Thyroid gland (tissue), 4 donors: ENCODE measurements around the gene CRYGC. TPM values are rescaled to one million over a fixed set of nuclear protein-coding genes. Genes with fewer than 3 reads are reported as not detected.

Experiments
- DNase-seq, 2 donors: peaks; one replicate each; pipeline ENCODE4 v3.0.0-alpha.2; 2019
- H3K27ac ChIP-seq, 3 donors: fragments of 200-600 bp; sonication (generic); 1 replicate in 2 of 3; 2 replicates in 1 of 3; pipeline ENCODE4 v1.5.1; 2016 to 2019; ENCODE audit warnings: mild to moderate bottlenecking in 1 of 3, moderate library complexity in 1 of 3
- H3K27me3 ChIP-seq: fragments of 200-600 bp; sonication (generic); one replicate; pipeline ENCODE4 v1.5.1; 2019
- H3K36me3 ChIP-seq, 2 donors: fragments of 200-600 bp; sonication (generic); one replicate each; pipeline ENCODE4 v1.5.1; 2016 to 2019
- H3K4me1 ChIP-seq, 2 donors: fragments of 200-600 bp; sonication (generic); one replicate each; pipeline ENCODE4 v1.5.1; 2017 to 2019
- H3K4me3 ChIP-seq, 3 donors: fragments of 200-600 bp; sonication (generic); replicated peaks in 1 of 3; 1 replicate in 2 of 3; 2 replicates in 1 of 3; pipeline ENCODE4 v1.5.1; 2016; ENCODE audit warnings: mild to moderate bottlenecking in 1 of 3
- H3K9me3 ChIP-seq: fragments of 200-600 bp; sonication (generic); one replicate; pipeline ENCODE4 v1.5.1; 2017
- CTCF ChIP-seq, 6 experiments: fragments of 200-600 bp in 3 of 6; fragments of 450-650 bp in 3 of 6; sonication (generic) in 3 of 6; IDR thresholded peaks; one replicate each; pipeline ENCODE4 v1.5.1; 2016 to 2019; ENCODE audit warnings: antibody characterized with exemption in 6 of 6, mild to moderate bottlenecking in 2 of 6, inconsistent platforms in 1 of 6, moderate library complexity in 1 of 6
- POLR2A ChIP-seq, 2 donors: fragments of 450-650 bp; IDR thresholded peaks; one replicate each; pipeline ENCODE4 v1.6.1; 2017; ENCODE audit warnings: antibody characterized with exemption in 2 of 2, mild to moderate bottlenecking in 2 of 2, moderate library complexity in 1 of 2
- WGBS, 2 donors: methylation state at CpG; one replicate each; pipeline ENCODE4 v1.1.5; 2017; 5-methylcytosine and 5-hydroxymethylcytosine counted together
- intact Hi-C: fragments of 100-400 bp; cut with DNase I; formaldehyde crosslinking; loops from one replicate; pipeline ENCODE4 v1.15.1; 2023
- total RNA-seq, 4 donors: library from RNA; depleted of rRNA; stranded (reverse); fragments of >200 nt; gene quantifications; one replicate each; pipeline ENCODE4 v1.2.3, GENCODE V29; 2016

Gene CRYGC
- total RNA-seq, 4 donors from 2014 or later, result not detected

GRCh38 chr2:208153156-208153555 is 23.5 kb upstream of the CRYGC start:
- Histone ChIP-seq H3K27ac (no peak overlapping the region), H3K9me3 (no peaks in the 10 kb centered on the region), H3K36me3 (no peaks in the 10 kb centered on the region), H3K4me1 (no peaks in the 10 kb centered on the region), H3K27me3 (no peaks in the 10 kb centered on the region), H3K4me3 (no peak overlapping the region)
- intact Hi-C loops, result no loop called here
- DNase-seq, result no peak
- TF ChIP-seq POLR2A (IDR thresholded peaks at IDR 0.05) (no peak), CTCF (IDR thresholded peaks at IDR 0.05) (no peak)

DNA sequence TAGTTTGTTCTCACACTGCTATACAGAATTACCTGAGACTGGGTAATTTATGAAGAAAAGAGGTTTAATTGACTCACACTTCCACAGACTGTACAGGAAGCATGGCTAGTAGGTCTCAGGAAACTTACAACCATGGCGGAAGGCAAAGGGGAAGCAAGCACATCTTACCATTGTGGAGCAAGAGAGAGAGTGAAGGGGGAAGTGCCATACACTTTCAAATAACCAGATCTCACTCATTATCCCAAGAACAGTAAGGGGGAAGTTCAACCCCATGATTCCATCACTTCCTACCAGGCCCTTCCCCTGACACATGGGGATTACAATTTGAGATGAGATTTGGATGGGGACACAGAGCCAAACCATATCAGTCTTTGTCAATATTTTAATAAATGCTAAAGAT is 21.3 kb upstream of the CRYGC start:
- intact Hi-C loops, result no loop called here
- no peak overlapping the region for H3K27ac ChIP-seq
- no peaks in the 10 kb centered on the region for H3K36me3 ChIP-seq
- TF ChIP-seq POLR2A (IDR thresholded peaks at IDR 0.05), result no peak
- no peak for TF ChIP-seq CTCF (IDR thresholded peaks at IDR 0.05)
- DNase-seq, result no peak
- no peaks in the 10 kb centered on the region for H3K9me3 ChIP-seq
- no peaks in the 10 kb centered on the region for H3K27me3 ChIP-seq
- no peaks in the 10 kb centered on the region for H3K4me1 ChIP-seq
- 82 to 89% methylated on average over 1 of the region's 1 CpG for WGBS, 2 donors
- H3K4me3 ChIP-seq, result no peak overlapping the region

GRCh38 chr2:208150094-208150493 is 20.5 kb upstream of the CRYGC start:
- Histone ChIP-seq H3K27me3 (no peaks in the 10 kb centered on the region), H3K9me3 (no peaks in the 10 kb centered on the region), H3K4me3 (no peak overlapping the region), H3K4me1 (no peaks in the 10 kb centered on the region), H3K36me3 (no peaks in the 10 kb centered on the region), H3K27ac (no peak overlapping the region)
- DNase-seq, result no peak
- no peak for TF ChIP-seq POLR2A (IDR thresholded peaks at IDR 0.05)
- TF ChIP-seq CTCF (IDR thresholded peaks at IDR 0.05), result no peak
- intact Hi-C loops, result no loop called here

DNA sequence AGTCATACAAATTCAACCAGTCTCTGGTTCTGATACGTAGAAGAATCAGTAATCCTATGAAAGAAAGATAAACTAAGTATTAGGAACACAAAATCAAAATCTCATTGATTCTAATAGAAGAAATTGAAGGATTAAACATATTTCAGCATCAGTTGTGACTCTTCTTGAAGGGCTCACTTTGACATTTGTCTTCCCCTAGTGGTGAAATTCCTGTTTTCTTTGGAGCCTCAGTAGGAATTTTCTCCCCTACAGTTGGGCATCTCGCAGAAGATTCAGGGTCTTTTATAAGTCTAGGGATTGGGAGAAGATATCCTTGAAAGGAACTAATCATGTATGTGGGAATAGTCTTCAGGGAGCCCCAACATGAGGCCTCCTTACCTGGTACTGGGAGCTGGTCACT is 19.2 kb upstream of the CRYGC start:
- H3K27ac ChIP-seq, result no peak overlapping the region
- H3K36me3 ChIP-seq, result no peaks in the 10 kb centered on the region
- H3K4me3 ChIP-seq, result no peak overlapping the region
- H3K4me1 ChIP-seq, result no peaks in the 10 kb centered on the region
- intact Hi-C loops, result no loop called here
- TF ChIP-seq CTCF (IDR thresholded peaks at IDR 0.05), result no peak
- TF ChIP-seq POLR2A (IDR thresholded peaks at IDR 0.05), result no peak
- no peak for DNase-seq
- H3K9me3 ChIP-seq, result no peaks in the 10 kb centered on the region
- no peaks in the 10 kb centered on the region for H3K27me3 ChIP-seq
- 64 to 75% methylated on average over 2 of the region's 2 CpGs for whole genome bisulfite sequencing, 2 donors

GRCh38 chr2:208147759-208148158 is 18.1 kb upstream of the CRYGC start:
- H3K4me1 ChIP-seq, result no peaks in the 10 kb centered on the region
- H3K9me3 ChIP-seq, result no peaks in the 10 kb centered on the region
- H3K4me3 ChIP-seq, result no peak overlapping the region
- H3K27ac ChIP-seq, result no peak overlapping the region
- WGBS, 2 donors, result 83 to 88% methylated on average over 3 of the region's 3 CpGs
- H3K27me3 ChIP-seq, result no peaks in the 10 kb centered on the region
- no peaks in the 10 kb centered on the region for H3K36me3 ChIP-seq
- no peak for DNase-seq
- intact Hi-C loops, result no loop called here
- no peak for TF ChIP-seq POLR2A (IDR thresholded peaks at IDR 0.05)
- TF ChIP-seq CTCF (IDR thresholded peaks at IDR 0.05), result no peak
